K562 (cell line): Measurements from ENCODE around the gene BSCL2. TPM values are rescaled to one million over a fixed set of nuclear protein-coding genes. Genes with fewer than 3 reads are reported as not detected.

ENCODE experiments used
- ATF1 ChIP-seq, 2 experiments: fragments of 450-650 bp in 1 of 2; IDR thresholded peaks; 2 replicates each; pipeline ENCODE4 v1.6.1; 2016; ENCODE audit warnings: missing compliant biosample characterization in 1 of 2, missing genetic modification characterization in 1 of 2
- CHAMP1 ChIP-seq: fragments of 450-650 bp; IDR thresholded peaks from 2 replicates; pipeline ENCODE4 v1.6.1; 2016; ENCODE audit warnings: mild to moderate bottlenecking
- CTBP1 ChIP-seq: fragments of 450-650 bp; IDR thresholded peaks from 2 replicates; pipeline ENCODE4 v1.6.1; 2016; ENCODE audit warnings: borderline replicate concordance
- FOSL1 ChIP-seq: fragments of 200-800 bp; sonication (Bioruptor generic); conservative IDR thresholded peaks from 2 replicates; pipeline ENCODE4 v1.6.1; 2016; ENCODE audit warnings: missing genetic modification characterization, missing compliant biosample characterization
- GATA2 ChIP-seq: sonication (generic); formaldehyde crosslinking; IDR thresholded peaks from 2 replicates; pipeline ENCODE4 v1.4.0; 2020; ENCODE audit warnings: mild to moderate bottlenecking, missing genetic modification reagents
- HDAC1 ChIP-seq, 2 experiments: fragments of 450-650 bp; IDR thresholded peaks; 2 replicates each; pipeline ENCODE4 v1.6.1; 2016 to 2017; ENCODE audit warnings: inconsistent platforms in 1 of 2, mild to moderate bottlenecking in 1 of 2, moderate library complexity in 1 of 2
- MEIS2 ChIP-seq: fragments of 450-650 bp; IDR thresholded peaks from 2 replicates; pipeline ENCODE4 v1.6.1; 2014; ENCODE audit warnings: mild to moderate bottlenecking; ENCODE audit not compliant: partially characterized antibody
- MYBL2 ChIP-seq, 2 experiments: fragments of 450-650 bp in 1 of 2; sonication (generic) in 1 of 2; formaldehyde crosslinking in 1 of 2; IDR thresholded peaks; 2 replicates each; pipeline versions ENCODE4 v1.6.1 to v1.8.1; 2017 to 2022; ENCODE audit warnings: borderline replicate concordance in 1 of 2, inconsistent platforms in 1 of 2, low read depth in 1 of 2, mild to moderate bottlenecking in 1 of 2, missing genetic modification reagents in 1 of 2, moderate library complexity in 1 of 2
- NFXL1 ChIP-seq: fragments of 450-650 bp; formaldehyde crosslinking; IDR thresholded peaks from 2 replicates; pipeline ENCODE4 v1.4.0; 2021; ENCODE audit warnings: mild to moderate bottlenecking
- SAFB ChIP-seq: fragments of 200-400 bp; formaldehyde crosslinking; IDR thresholded peaks from 2 replicates; pipeline ENCODE4 v1.6.1; 2017; ENCODE audit warnings: low read depth, low read length, borderline replicate concordance
- SIRT6 ChIP-seq: IDR thresholded peaks from one replicate; pipeline ENCODE4 v1.6.1; 2012; ENCODE audit warnings: low read depth, mild to moderate bottlenecking, control low read depth, inconsistent platforms, low read length, moderate library complexity
- SNIP1 ChIP-seq: fragments of 450-650 bp; IDR thresholded peaks from 2 replicates; pipeline ENCODE4 v1.7.1; 2017; ENCODE audit warnings: low read depth, mild to moderate bottlenecking
- YY1 ChIP-seq, 3 experiments: IDR thresholded peaks; 2 replicates each; pipeline ENCODE4 v1.6.1; 2011; ENCODE audit warnings: low read length in 2 of 3, mild to moderate bottlenecking in 2 of 3, moderate library complexity in 2 of 3, borderline replicate concordance in 1 of 3, control low read depth in 1 of 3, low read depth in 1 of 3; ENCODE audit not compliant: insufficient read depth in 3 of 3, insufficient replicate concordance in 2 of 3, control insufficient read depth in 1 of 3, insufficient read length in 1 of 3; ENCODE audit errors: extremely low read depth in 1 of 3
- ZNF280A ChIP-seq: fragments of 450-650 bp; IDR thresholded peaks from 2 replicates; pipeline ENCODE4 v1.6.1; 2018; ENCODE audit warnings: mild to moderate bottlenecking, low read depth; ENCODE audit not compliant: partially characterized antibody
- ZNF431 ChIP-seq: sonication (generic); formaldehyde crosslinking; IDR thresholded peaks from 2 replicates; pipeline ENCODE4 v1.8.0; 2022; ENCODE audit warnings: mild to moderate bottlenecking, missing genetic modification reagents
- ZNF639 ChIP-seq, 2 experiments: fragments of 200-800 bp in 1 of 2; sonication (Bioruptor generic) in 1 of 2; sonication (generic) in 1 of 2; formaldehyde crosslinking in 1 of 2; IDR thresholded peaks in 1 of 2; conservative IDR thresholded peaks in 1 of 2; 2 replicates each; pipeline versions ENCODE4 v1.5.0 to v1.6.1; 2016 to 2020; ENCODE audit warnings: missing compliant biosample characterization in 1 of 2, missing genetic modification characterization in 1 of 2, missing genetic modification reagents in 1 of 2
- ZNF778 ChIP-seq: fragments of 450-650 bp; formaldehyde crosslinking; IDR thresholded peaks from 2 replicates; pipeline ENCODE4 v1.4.0; 2020; ENCODE audit warnings: mild to moderate bottlenecking, moderate library complexity
- polyA plus RNA-seq, 8 experiments: library from polyadenylated mRNA; depleted of rRNA in 4 of 8; stranded (reverse) in 5 of 8; unstranded in 3 of 8; fragments of >200 nt; fragmentation: Nextera tagmentation in 2 of 8; fragmentation: Illumina TruSeq in 1 of 8; extraction: Ambion mirVana in 2 of 8; extraction: Trizol in 1 of 8; gene quantifications; 2 replicates each; pipeline versions ENCODE4 v1.2.1 to v1.2.3, GENCODE V29; 2011 to 2014; ENCODE audit warnings: inconsistent platforms in 1 of 8, missing spikeins in 1 of 8
- total RNA-seq, 7 experiments: library from RNA; depleted of rRNA in 6 of 7; stranded (reverse); fragments of >200 nt in 6 of 7; fragmentation: Illumina TruSeq in 2 of 7; extraction: Trizol in 2 of 7; gene quantifications; 2 replicates each; pipeline versions ENCODE4 v1.2.1 to v1.2.3, GENCODE V29; 2011 to 2021; ENCODE audit warnings: low replicate concordance in 1 of 7

The BSCL2 gene
- total and polyA plus RNA-seq, 9 of the 15 experiments (the other 6 are each of a cell fraction or from before 2014, with no cell fraction given): 18.9 to 51.7 (median 35.2) TPM

GRCh38 chr11:62652161-62653006, 54.8 kb downstream of the BSCL2 start (continued):
- no peak for TF ChIP-seq HDAC1 (IDR thresholded peaks at IDR 0.05)
- TF ChIP-seq CHAMP1: no peak
- no peak for TF ChIP-seq ATF1 (CRISPR knock-in tag; IDR thresholded peaks at IDR 0.05)
- no peak for TF ChIP-seq ATF1 (tag; IDR thresholded peaks at IDR 0.05)
- TF ChIP-seq CTBP1: no peak
- TF ChIP-seq FOSL1 (tag): no peak
- TF ChIP-seq MYBL2 (IDR thresholded peaks at IDR 0.05; ENCODE audit: low read depth): no peak
- no peak for TF ChIP-seq MYBL2 (CRISPR knock-in tag; IDR thresholded peaks at IDR 0.05; ENCODE audit: borderline replicate concordance)
- TF ChIP-seq SIRT6: no peak
- no peak for TF ChIP-seq SNIP1
- no peak for TF ChIP-seq ZNF280A
- no peak for TF ChIP-seq ZNF778 (CRISPR knock-in tag)
- no peak for TF ChIP-seq ZNF639 (CRISPR knock-in tag; conservative IDR thresholded peaks at IDR 0.05 in 1 of 2, IDR thresholded peaks at IDR 0.05 in 1 of 2)
- TF ChIP-seq GATA2: no peak
- peak; percentile 54 for TF ChIP-seq MEIS2
- no peak for TF ChIP-seq SAFB
- TF ChIP-seq NFXL1 (CRISPR knock-in tag): no peak
- no peak for TF ChIP-seq ZNF431
- TF ChIP-seq YY1 (IDR thresholded peaks at IDR 0.05; ENCODE audit: borderline replicate concordance in 1 of 3, control insufficient read depth in 1 of 3, extremely low read depth in 1 of 3, insufficient read depth in 3 of 3, insufficient read length in 1 of 3, insufficient replicate concordance in 2 of 3, low read depth in 1 of 3, low read length in 2 of 3): no peak
